ENCODE results near the gene NDUFAF2. TPM values are rescaled to one million over a fixed set of nuclear protein-coding genes. Genes with fewer than 3 reads are reported as not detected.
"Not testable (repeated sequence)": the region's sequence is repeated elsewhere in the genome, so short reads cannot be mapped to it uniquely, and the experiment has no call there.

NDUFAF2 gene
- total RNA-seq, 1 experiment from 2014 or later = 23.3 TPM

DNA sequence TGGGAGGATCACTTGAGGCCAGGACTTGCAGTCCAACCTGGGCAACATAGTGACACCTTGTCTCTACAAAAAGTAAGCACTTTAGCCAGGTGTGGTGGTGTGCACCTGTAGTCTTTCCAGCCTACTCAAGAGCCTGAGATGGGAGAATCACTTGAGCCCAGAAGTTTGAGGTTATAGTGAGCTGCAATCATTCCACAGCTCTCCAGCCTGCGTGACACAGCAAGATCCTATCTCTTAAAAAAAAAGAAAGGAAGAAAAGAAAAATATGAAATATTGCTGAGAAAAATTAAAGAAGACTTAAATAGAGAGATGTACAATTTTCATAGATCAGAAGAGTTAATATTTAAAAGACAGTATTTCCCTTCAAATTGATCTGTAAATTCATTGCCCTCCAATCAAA, 140.9 kb downstream of the NDUFAF2 start:
- no peak for DNase-seq (ENCODE audit: low read depth)
- in situ Hi-C loops (cut with HindIII; ENCODE audit: low pct_unique_long_range_greater_than_20kb, low sequenced_read_pairs) = no loop called here

- in situ Hi-C loops (cut with HindIII; ENCODE audit: low pct_unique_long_range_greater_than_20kb, low sequenced_read_pairs) = no loop called here
These were observed 142.9 kb downstream of the NDUFAF2 start for GRCh38 chr5:61087921-61088320.

GRCh38 chr5:61089351-61089750, 144.3 kb downstream of the NDUFAF2 start:
- in situ Hi-C loops (cut with HindIII; ENCODE audit: low pct_unique_long_range_greater_than_20kb, low sequenced_read_pairs) = no loop called here
- no peak for DNase-seq (ENCODE audit: low read depth)

More at GRCh38 chr5:61087921-61088320, 142.9 kb downstream of the NDUFAF2 start:
- no peak for DNase-seq (ENCODE audit: low read depth)

DNA sequence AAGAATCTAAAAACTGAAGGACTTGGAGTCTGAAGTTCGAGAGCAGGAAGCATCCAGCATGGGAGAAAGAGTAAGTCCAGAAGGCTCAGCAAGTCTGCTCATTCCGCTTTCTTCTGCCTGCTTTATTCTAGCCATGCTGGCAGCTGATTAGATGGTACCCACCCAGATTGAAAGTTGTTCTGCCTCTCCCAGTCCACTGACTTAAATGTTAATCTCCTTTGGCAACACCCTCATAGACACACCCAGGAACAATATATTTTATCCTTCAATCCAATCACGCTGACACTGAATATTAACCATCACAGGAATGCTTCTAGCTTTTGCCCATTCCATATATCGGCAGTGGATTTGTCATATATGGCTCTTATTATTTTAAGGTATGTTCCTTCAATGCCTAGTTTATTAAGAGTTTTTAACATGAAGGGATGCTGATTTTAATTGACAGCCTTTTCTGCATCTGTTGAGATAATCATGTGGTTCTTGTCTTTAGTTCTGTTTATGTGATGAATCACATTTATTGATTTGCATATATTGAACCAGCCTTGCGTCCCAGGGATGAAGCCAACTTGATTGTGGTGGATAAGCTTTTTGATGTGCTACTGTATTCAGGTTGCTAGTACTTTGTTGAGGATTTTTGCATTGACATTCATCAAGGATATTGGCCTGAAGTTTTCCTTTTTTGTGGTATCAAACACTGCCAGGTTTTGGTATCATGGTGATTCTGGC, 148.2 kb downstream of the NDUFAF2 start:
- in situ Hi-C loops (cut with HindIII; ENCODE audit: low pct_unique_long_range_greater_than_20kb, low sequenced_read_pairs); DNase-seq (ENCODE audit: low read depth): not testable (repeated sequence)

- in situ Hi-C loops (cut with HindIII; ENCODE audit: low pct_unique_long_range_greater_than_20kb, low sequenced_read_pairs) = no loop called here
- no peak for DNase-seq (ENCODE audit: low read depth)
These were observed 152.5 kb downstream of the NDUFAF2 start for GRCh38 chr5:61097465-61097864.

DNA sequence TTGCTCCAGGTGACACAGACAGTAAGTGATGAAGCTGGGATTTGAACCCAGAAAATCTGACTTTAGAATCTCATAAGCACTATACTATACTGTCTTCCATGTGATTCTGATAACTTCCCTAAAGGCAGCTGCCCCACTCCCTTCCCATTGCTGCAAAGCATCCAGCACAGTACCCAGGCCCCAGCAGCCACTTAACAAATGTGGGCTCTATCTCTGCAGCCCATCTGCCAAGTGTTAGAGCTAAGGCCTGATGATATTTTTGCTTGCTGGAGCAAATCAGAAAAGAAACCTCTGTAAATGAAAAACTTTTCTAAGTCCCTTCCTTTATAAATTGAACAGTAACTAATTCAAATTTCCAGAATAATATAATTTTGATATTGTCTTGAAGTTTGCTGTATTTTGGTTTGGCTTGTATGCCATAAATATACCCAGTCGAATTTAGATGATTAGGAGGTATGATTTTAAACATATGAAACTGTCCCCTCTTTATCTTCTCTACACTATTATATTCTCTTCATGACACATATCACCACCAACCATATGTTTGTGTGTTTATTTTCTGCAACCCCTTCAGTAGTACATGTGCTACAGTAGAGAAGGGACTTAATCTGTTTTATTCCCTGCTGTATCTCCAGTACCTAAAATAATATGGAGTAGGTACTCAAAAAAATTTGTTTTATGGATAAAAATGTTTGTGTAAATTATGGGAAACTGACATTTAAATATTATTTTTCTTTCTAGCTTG, 153.4 kb downstream of the NDUFAF2 start:
- no peak for DNase-seq (ENCODE audit: low read depth)
- in situ Hi-C loops (cut with HindIII; ENCODE audit: low pct_unique_long_range_greater_than_20kb, low sequenced_read_pairs) = no loop called here

GRCh38 chr5:61100437-61100836, 155.4 kb downstream of the NDUFAF2 start:
- DNase-seq (ENCODE audit: low read depth) = no peak
- in situ Hi-C loops (cut with HindIII; ENCODE audit: low pct_unique_long_range_greater_than_20kb, low sequenced_read_pairs) = no loop called here

- in situ Hi-C loops (cut with HindIII; ENCODE audit: low pct_unique_long_range_greater_than_20kb, low sequenced_read_pairs) = no loop called here
- no peak for DNase-seq (ENCODE audit: low read depth)
These were observed 169.4 kb downstream of the NDUFAF2 start for GRCh38 chr5:61114441-61114840.

DNA sequence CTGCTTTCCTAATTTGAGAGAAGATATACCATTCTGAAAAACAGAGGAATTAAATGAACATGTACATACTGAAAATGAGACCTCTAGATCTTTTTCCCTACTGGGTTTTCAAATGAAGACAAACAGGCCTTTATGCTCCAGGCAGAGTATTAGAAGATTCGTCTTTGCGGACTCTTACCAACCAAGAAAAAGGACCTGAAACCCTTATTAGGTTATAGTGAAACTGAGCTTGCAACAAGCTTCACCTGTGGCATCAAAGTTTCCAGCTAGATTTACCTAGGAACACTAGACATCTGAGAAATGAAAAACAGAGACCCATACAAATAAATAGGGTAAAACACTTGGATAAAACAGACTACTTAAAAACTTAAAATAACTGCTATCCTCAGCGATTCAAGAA, 171.0 kb downstream of the NDUFAF2 start:
- no peak for DNase-seq (ENCODE audit: low read depth)
- in situ Hi-C loops (cut with HindIII; ENCODE audit: low pct_unique_long_range_greater_than_20kb, low sequenced_read_pairs) = no loop called here

GRCh38 chr5:61119066-61119465, 174.1 kb downstream of the NDUFAF2 start:
- in situ Hi-C loops (cut with HindIII; ENCODE audit: low pct_unique_long_range_greater_than_20kb, low sequenced_read_pairs) = no loop called here
- no peak for DNase-seq (ENCODE audit: low read depth)

DNA sequence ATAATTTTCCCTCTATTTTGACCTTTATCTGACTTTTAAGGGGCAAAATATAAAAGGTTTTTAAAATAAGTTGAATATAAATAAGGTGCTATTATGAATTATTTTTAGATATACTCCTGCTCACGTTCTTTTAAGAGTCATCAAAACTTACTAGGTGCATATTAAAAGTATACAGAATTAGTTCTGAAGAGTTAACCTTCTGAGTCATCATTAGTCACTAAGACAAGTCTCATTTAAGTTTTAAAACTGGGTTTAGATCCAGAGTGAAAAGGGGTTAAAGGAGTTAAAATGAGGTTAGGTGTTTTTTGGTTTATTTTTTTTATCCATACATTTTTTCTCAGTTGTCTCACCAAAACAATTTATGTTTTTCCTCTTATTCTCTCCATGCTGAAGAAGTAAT, 175.5 kb downstream of the NDUFAF2 start:
- no peak for DNase-seq (ENCODE audit: low read depth)
- in situ Hi-C loops (cut with HindIII; ENCODE audit: low pct_unique_long_range_greater_than_20kb, low sequenced_read_pairs) = no loop called here

DNA sequence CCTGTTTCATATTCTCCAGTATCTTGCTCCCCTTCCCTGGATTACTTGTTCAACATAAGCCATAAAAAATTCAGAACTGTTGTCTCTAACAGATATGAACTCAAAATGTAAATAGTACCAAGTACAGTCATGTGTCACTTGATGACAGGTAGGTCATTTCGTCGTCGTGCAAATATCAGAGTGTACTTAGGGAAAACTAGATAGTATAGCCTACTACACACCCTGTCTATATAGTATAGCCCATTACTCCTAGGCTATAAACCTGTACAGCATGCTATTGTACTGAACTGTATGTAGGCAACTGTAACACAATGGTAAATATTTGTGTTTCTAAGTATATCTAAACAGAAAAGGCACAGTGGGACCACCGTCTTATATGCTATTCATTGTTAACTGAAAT, 178.1 kb downstream of the NDUFAF2 start:
- in situ Hi-C loops (cut with HindIII; ENCODE audit: low pct_unique_long_range_greater_than_20kb, low sequenced_read_pairs) = no loop called here
- DNase-seq (ENCODE audit: low read depth) = no peak

DNA sequence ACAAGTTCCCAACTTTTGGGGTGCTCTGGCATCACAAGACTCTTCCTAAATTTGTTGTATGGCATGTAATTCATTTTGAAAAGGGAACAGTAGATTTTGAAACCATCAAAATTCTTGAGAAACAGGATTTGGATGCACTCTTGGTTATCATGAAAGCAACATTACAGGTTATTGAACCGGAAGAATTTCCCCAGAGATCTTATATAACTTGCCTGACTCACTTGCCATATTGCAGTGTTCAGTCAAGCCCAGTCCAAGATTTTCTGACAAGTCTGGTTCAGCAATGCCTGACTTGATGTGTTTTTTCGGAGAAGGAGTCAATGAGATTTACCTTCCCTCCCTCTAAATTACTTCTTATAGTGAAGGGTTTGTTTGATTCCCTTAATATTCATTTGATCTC, 185.3 kb downstream of the NDUFAF2 start:
- DNase-seq (ENCODE audit: low read depth) = no peak
- in situ Hi-C loops (cut with HindIII; ENCODE audit: low pct_unique_long_range_greater_than_20kb, low sequenced_read_pairs) = no loop called here

DNA sequence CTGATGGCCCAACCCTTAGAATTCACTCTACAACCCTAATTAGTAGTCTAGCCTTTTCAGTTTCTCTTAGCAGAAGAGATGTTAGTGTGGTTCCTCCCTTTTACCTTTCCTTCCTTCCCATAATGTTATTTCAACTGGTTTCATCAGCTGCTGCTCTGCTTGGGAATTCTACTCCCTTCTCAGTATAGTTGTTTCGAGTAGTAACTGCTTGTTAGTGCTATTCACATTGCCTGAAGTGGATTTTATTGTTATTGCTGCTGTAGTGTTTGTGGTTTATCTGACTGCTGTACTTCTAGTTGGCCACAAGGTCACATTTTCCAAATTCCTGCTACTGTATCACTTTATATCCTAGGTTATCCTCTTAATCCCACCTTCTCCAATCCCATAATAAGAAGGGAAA, 187.6 kb downstream of the NDUFAF2 start:
- no peak for DNase-seq (ENCODE audit: low read depth)
- in situ Hi-C loops (cut with HindIII; ENCODE audit: low pct_unique_long_range_greater_than_20kb, low sequenced_read_pairs) = no loop called here

DNA sequence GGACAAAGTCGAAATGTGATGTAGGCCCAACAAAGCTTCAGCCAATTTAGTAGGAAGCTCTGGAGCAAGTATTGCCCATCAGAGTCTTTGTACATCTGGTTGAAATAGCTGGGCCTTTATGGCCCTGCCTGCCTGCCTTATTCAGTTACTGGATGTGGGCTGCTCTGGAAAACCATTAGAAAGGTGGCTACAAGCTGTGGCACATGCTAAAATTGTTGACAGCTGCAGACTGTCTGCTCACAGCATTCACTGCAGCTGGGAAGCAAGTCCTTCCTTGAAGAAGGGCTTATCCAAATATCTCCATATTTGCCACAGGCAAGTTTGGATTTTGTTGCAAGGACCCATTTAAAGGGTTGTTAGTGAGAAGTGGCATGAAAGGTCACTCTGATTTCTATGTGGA, 192.8 kb downstream of the NDUFAF2 start:
- in situ Hi-C loops (cut with HindIII; ENCODE audit: low pct_unique_long_range_greater_than_20kb, low sequenced_read_pairs) = no loop called here
- DNase-seq (ENCODE audit: low read depth) = no peak

- in situ Hi-C loops (cut with HindIII; ENCODE audit: low pct_unique_long_range_greater_than_20kb, low sequenced_read_pairs) = no loop called here
These were observed 194.3 kb downstream of the NDUFAF2 start for GRCh38 chr5:61139094-61139873.

DNA sequence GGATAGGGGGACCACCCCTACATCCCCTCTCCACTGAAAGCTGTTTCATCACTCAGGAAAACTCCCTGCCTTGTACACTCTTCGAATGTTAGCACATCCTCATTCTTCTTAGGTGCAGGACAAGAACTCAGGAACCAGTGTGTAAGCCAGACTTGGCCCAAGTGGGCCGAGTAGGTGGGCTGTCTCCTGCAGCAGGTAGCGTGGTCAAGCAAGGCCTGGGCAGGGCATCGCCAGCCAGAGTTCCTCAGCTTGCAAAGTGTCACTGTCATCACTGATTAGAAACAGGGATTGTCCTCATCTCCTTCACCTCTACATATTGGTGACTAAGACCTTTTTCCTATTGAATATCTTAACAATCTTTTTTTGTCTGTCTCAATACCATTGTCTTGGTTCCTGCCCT, 194.9 kb downstream of the NDUFAF2 start:
- in situ Hi-C loops (cut with HindIII; ENCODE audit: low pct_unique_long_range_greater_than_20kb, low sequenced_read_pairs) = no loop called here

More at GRCh38 chr5:61139094-61139873, 194.3 kb downstream of the NDUFAF2 start:
- no peak for DNase-seq (ENCODE audit: low read depth)

GRCh38 chr5:61141801-61142200, 196.8 kb downstream of the NDUFAF2 start:
- in situ Hi-C loops (cut with HindIII; ENCODE audit: low pct_unique_long_range_greater_than_20kb, low sequenced_read_pairs) = no loop called here
- no peak for DNase-seq (ENCODE audit: low read depth)

More for the DNA sequence above, 194.9 kb downstream of the NDUFAF2 start:
- no peak for DNase-seq (ENCODE audit: low read depth)

DNA sequence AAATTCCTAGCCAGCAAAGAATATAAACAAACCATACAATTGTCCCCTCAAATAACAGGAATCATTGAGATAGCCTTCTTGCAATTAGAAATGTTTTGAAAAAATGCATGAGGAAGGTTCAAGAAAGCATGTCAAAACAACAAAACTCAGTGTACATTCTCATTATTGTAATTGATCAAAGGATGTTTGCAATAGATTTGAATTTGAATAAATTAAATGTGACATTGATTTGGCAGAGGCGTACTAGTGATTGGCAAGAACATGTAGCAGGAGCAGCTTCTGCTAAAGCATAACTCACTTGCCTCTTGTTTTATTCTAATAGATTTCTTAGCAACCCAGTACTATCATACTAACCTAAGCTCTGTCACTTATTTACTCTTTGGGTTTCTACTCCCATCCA, 197.4 kb downstream of the NDUFAF2 start:
- in situ Hi-C loops (cut with HindIII; ENCODE audit: low pct_unique_long_range_greater_than_20kb, low sequenced_read_pairs) = no loop called here
- DNase-seq (ENCODE audit: low read depth) = no peak

Data from Caki2 (cell line).